Stomach (tissue), 4 donors: ENCODE data around the gene PRKG1.

Source experiments
- EP300 ChIP-seq: sonication (generic); formaldehyde crosslinking; IDR thresholded peaks from one replicate; pipeline ENCODE4 v1.6.1; 2017; ENCODE audit warnings: antibody characterized with exemption
- POLR2AphosphoS5 ChIP-seq, 3 donors: sonication (generic); formaldehyde crosslinking; IDR thresholded peaks; one replicate each; pipeline ENCODE4 v1.6.1; 2016; ENCODE audit warnings: antibody characterized with exemption in 3 of 3
- TF ChIP-seq, protein P1 (sequence below), 7 experiments: fragments of 450-650 bp in 4 of 7; fragments of 200-600 bp in 3 of 7; sonication (generic) in 3 of 7; IDR thresholded peaks; one replicate each; pipeline ENCODE4 v1.5.1; 2016 to 2019; ENCODE audit warnings: antibody characterized with exemption in 7 of 7, control low read depth in 2 of 7, mild to moderate bottlenecking in 1 of 7

DNA sequence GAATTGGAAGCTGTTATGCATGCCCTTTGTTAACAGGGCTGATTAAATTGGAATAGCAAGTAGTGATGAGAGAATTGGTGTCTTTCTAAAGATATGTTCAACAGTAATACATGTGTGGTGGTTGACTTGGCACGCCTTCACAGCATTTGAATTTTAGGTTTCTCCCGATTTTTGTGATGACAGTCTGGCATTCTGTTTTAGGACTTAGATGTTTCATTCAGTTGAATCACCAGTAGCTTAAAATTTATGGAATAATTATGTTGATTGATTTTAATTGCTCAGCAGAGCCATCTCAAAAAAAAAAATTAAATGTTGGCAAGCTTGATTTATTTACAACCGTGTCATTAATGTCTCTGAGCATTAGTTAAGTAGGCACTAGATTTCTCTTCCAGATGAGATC lies 405.4 kb downstream of the PRKG1 start:
- TF ChIP-seq, protein P1, sequence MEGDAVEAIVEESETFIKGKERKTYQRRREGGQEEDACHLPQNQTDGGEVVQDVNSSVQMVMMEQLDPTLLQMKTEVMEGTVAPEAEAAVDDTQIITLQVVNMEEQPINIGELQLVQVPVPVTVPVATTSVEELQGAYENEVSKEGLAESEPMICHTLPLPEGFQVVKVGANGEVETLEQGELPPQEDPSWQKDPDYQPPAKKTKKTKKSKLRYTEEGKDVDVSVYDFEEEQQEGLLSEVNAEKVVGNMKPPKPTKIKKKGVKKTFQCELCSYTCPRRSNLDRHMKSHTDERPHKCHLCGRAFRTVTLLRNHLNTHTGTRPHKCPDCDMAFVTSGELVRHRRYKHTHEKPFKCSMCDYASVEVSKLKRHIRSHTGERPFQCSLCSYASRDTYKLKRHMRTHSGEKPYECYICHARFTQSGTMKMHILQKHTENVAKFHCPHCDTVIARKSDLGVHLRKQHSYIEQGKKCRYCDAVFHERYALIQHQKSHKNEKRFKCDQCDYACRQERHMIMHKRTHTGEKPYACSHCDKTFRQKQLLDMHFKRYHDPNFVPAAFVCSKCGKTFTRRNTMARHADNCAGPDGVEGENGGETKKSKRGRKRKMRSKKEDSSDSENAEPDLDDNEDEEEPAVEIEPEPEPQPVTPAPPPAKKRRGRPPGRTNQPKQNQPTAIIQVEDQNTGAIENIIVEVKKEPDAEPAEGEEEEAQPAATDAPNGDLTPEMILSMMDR (IDR thresholded peaks at IDR 0.05), result no peak
- TF ChIP-seq POLR2AphosphoS5 (IDR thresholded peaks at IDR 0.05), result no peak
- TF ChIP-seq EP300, result no peak
